Measurements from ENCODE around the gene B4GALT5.

The B4GALT5 gene

GRCh38 chr20:49637046-49637637 lies 76.5 kb downstream of the B4GALT5 start:
- TF ChIP-seq, protein P1, sequence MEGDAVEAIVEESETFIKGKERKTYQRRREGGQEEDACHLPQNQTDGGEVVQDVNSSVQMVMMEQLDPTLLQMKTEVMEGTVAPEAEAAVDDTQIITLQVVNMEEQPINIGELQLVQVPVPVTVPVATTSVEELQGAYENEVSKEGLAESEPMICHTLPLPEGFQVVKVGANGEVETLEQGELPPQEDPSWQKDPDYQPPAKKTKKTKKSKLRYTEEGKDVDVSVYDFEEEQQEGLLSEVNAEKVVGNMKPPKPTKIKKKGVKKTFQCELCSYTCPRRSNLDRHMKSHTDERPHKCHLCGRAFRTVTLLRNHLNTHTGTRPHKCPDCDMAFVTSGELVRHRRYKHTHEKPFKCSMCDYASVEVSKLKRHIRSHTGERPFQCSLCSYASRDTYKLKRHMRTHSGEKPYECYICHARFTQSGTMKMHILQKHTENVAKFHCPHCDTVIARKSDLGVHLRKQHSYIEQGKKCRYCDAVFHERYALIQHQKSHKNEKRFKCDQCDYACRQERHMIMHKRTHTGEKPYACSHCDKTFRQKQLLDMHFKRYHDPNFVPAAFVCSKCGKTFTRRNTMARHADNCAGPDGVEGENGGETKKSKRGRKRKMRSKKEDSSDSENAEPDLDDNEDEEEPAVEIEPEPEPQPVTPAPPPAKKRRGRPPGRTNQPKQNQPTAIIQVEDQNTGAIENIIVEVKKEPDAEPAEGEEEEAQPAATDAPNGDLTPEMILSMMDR (conservative IDR thresholded peaks at IDR 0.05; ENCODE audit: low read depth, low read length): no peak
- no peak overlapping the region for H3K4me3 ChIP-seq (ENCODE audit: low read depth, low read length)
- DNase-seq (ENCODE audit: low read depth): no peak

- DNase-seq (ENCODE audit: low read depth): no peak
- H3K4me3 ChIP-seq (ENCODE audit: low read depth, low read length): no peak overlapping the region
- TF ChIP-seq, protein P1 (conservative IDR thresholded peaks at IDR 0.05; ENCODE audit: low read depth, low read length): no peak
Measured at GRCh38 chr20:49636447-49636846, 77.2 kb downstream of the B4GALT5 start.

DNA sequence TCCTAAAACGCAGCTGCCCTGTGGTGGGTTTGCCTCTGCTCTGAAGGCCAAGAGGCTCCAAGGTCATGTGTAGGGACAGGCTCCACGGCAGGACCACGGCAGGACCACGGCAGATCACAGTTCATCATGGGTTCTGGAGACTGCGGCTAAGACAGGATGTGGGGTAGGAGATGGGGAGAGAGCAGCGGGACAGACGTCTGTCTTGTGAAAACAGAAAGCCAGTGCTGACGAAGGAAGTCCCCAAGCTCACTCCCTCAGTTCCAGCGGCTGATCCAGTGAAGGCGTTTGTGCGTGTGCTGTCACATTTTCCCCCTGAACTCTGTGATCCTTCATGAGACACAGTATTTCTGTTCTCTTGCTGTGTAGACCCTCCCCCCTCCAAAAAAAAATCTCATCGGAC lies 77.8 kb downstream of the B4GALT5 start:
- DNase-seq (ENCODE audit: low read depth): no peak
- H3K4me3 ChIP-seq (ENCODE audit: low read depth, low read length): no peak overlapping the region
- TF ChIP-seq, protein P1 (conservative IDR thresholded peaks at IDR 0.05; ENCODE audit: low read depth, low read length): no peak

- TF ChIP-seq, protein P1 (conservative IDR thresholded peaks at IDR 0.05; ENCODE audit: low read depth, low read length): no peak
- no peak for DNase-seq (ENCODE audit: low read depth)
- no peak overlapping the region for H3K4me3 ChIP-seq (ENCODE audit: low read depth, low read length)
Measured at GRCh38 chr20:49635166-49635565, 78.5 kb downstream of the B4GALT5 start.

- H3K4me3 ChIP-seq (ENCODE audit: low read depth, low read length): no peak overlapping the region
- TF ChIP-seq, protein P1 (conservative IDR thresholded peaks at IDR 0.05; ENCODE audit: low read depth, low read length): no peak
- DNase-seq (ENCODE audit: low read depth): no peak
Measured at GRCh38 chr20:49634116-49634515, 79.6 kb downstream of the B4GALT5 start.

GRCh38 chr20:49633643-49634042 lies 80.0 kb downstream of the B4GALT5 start:
- H3K4me3 ChIP-seq (ENCODE audit: low read depth, low read length): no peak overlapping the region
- TF ChIP-seq, protein P1 (conservative IDR thresholded peaks at IDR 0.05; ENCODE audit: low read depth, low read length): no peak
- no peak for DNase-seq (ENCODE audit: low read depth)

DNA sequence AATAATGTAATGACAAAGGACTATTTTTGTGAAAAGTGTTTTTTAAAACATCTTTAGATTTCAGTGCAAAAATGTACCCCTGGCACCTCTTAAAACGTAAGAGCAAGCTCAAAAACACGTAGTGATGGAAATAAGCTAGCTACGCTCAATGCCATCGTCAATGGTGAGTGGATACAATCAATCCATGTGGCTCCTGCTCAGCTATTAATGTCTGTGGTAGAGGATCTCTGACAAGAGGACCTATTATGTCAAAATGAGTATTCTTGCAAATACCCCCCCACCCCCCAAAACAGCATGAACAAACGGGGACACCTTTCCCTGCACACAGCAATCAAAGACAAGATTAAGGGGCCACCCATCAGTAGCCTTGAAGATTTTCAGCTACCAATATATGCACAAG lies 80.7 kb downstream of the B4GALT5 start:
- TF ChIP-seq, protein P1 (conservative IDR thresholded peaks at IDR 0.05; ENCODE audit: low read depth, low read length): no peak
- no peak overlapping the region for H3K4me3 ChIP-seq (ENCODE audit: low read depth, low read length)
- DNase-seq (ENCODE audit: low read depth): no peak

Measured in choroid plexus epithelial cell (primary cell).